IMR-90 (cell line): Measurements from ENCODE around the gene HOXC10. TPM values are rescaled to one million over a fixed set of nuclear protein-coding genes. Genes with fewer than 3 reads are reported as not detected.

Experiments used
- ATAC-seq: fragments of 200-7000 bp; cut with Tn5 transposase; 2 replicates; pipeline ENCODE4 v1.9.1; 2020; ENCODE audit warnings: low read depth, mild to moderate bottlenecking, moderate library complexity
- BruUV-seq: library from RNA; stranded (reverse); fragments of 400-500 nt; replicated peaks from 2 replicates; lab custom pipeline; 2021; lab: Mats Ljungman, UMichigan
- CTCF ChIA-PET: fragments of 300-600 bp; formaldehyde crosslinking; extraction: SDS; loops from one replicate; lab custom pipeline; 2021; ENCODE audit warnings: antibody characterized with exemption; lab: Yijun Ruan, JAX
- POLR2A ChIA-PET: fragments of 300-600 bp; sonication (Branson Sonifier 250); formaldehyde crosslinking; loops from one replicate; lab custom pipeline; 2022; ENCODE audit warnings: antibody characterized with exemption; ENCODE audit not compliant: unreplicated experiment; lab: Charles Lee
- DNase-seq: peaks from one replicate; pipeline ENCODE4 v3.0.0; 2013
- H2AFZ ChIP-seq: replicated peaks from 2 replicates; pipeline ENCODE3; 2013; ENCODE audit warnings: low read length, mild to moderate bottlenecking; ENCODE audit not compliant: poor library complexity
- H2AK5ac ChIP-seq: 2 replicates; pipeline ENCODE4 v1.6.1; 2013; ENCODE audit warnings: low read depth, low read length, inconsistent platforms
- H2AK9ac ChIP-seq: replicated peaks from 2 replicates; pipeline ENCODE3; 2013; ENCODE audit warnings: mild to moderate bottlenecking, low read depth, low read length, moderate library complexity; ENCODE audit not compliant: poor library complexity
- H2BK120ac ChIP-seq: 2 replicates; pipeline ENCODE4 v1.6.1; 2013; ENCODE audit warnings: low read depth, low read length, inconsistent platforms
- H2BK15ac ChIP-seq: 3 replicates; pipeline ENCODE4 v1.6.1; 2013; ENCODE audit warnings: low read depth, low read length, inconsistent platforms
- H2BK20ac ChIP-seq: 2 replicates; pipeline ENCODE4 v1.6.1; 2013; ENCODE audit warnings: low read depth, mild to moderate bottlenecking, inconsistent platforms, low read length, moderate library complexity
- H2BK5ac ChIP-seq: 2 replicates; pipeline ENCODE4 v1.6.1; 2013; ENCODE audit warnings: mild to moderate bottlenecking, low read depth, low read length, inconsistent platforms; ENCODE audit not compliant: poor library complexity, severe bottlenecking
- H3K14ac ChIP-seq: replicated peaks from 2 replicates; pipeline ENCODE4 v1.6.1; 2013; ENCODE audit warnings: low read depth, low read length, inconsistent platforms
- H3K18ac ChIP-seq: 2 replicates; pipeline ENCODE4 v1.6.1; 2013; ENCODE audit warnings: low read depth, low read length, control low read depth
- H3K23ac ChIP-seq: 2 replicates; pipeline ENCODE4 v1.6.1; 2013; ENCODE audit warnings: low read depth, low read length, inconsistent platforms
- H3K27ac ChIP-seq: 2 replicates; pipeline ENCODE4 v1.5.1; 2013; ENCODE audit warnings: mild to moderate bottlenecking, control low read depth, low read length; ENCODE audit not compliant: insufficient read depth
- H3K27me3 ChIP-seq: 2 replicates; pipeline ENCODE4 v1.6.1; 2013; ENCODE audit warnings: low read length; ENCODE audit not compliant: control insufficient read depth, insufficient read depth
- H3K36me3 ChIP-seq: 2 replicates; pipeline ENCODE4 v1.6.1; 2013; ENCODE audit warnings: low read length, mixed read lengths; ENCODE audit not compliant: control insufficient read depth, insufficient read depth
- H3K4ac ChIP-seq: 2 replicates; pipeline ENCODE4 v1.6.1; 2013; ENCODE audit warnings: low read depth, low read length, inconsistent platforms
- H3K4me1 ChIP-seq: 2 replicates; pipeline ENCODE4 v1.6.1; 2013; ENCODE audit warnings: low read length, mixed read lengths; ENCODE audit not compliant: control insufficient read depth, insufficient read depth
- H3K4me2 ChIP-seq: 2 replicates; pipeline ENCODE4 v1.6.1; 2013; ENCODE audit warnings: low read depth, mild to moderate bottlenecking, control low read depth, low read length, moderate library complexity
- H3K4me3 ChIP-seq: 2 replicates; pipeline ENCODE4 v1.5.1; 2013; ENCODE audit warnings: low read depth, mild to moderate bottlenecking, control low read depth, low read length, moderate library complexity; ENCODE audit not compliant: insufficient read depth
- H3K56ac ChIP-seq: 2 replicates; pipeline ENCODE4 v1.6.1; 2013; ENCODE audit warnings: low read length, inconsistent platforms; ENCODE audit not compliant: insufficient read depth; ENCODE audit errors: extremely low read depth
- H3K79me1 ChIP-seq, 2 experiments: 2 replicates each; pipeline ENCODE4 v1.6.1; 2013; ENCODE audit warnings: low read length in 2 of 2, inconsistent platforms in 1 of 2, low read depth in 1 of 2
- H3K9ac ChIP-seq: 2 replicates; pipeline ENCODE4 v1.6.1; 2013; ENCODE audit warnings: low read depth, low read length, control low read depth
- H3K9me1 ChIP-seq: 2 replicates; pipeline ENCODE4 v1.6.1; 2013; ENCODE audit warnings: low read length, inconsistent platforms; ENCODE audit not compliant: insufficient read depth
- H3K9me3 ChIP-seq: 2 replicates; pipeline ENCODE4 v1.6.1; 2013; ENCODE audit warnings: low read length; ENCODE audit not compliant: control insufficient read depth, insufficient read depth
- H4K20me1 ChIP-seq: 2 replicates; pipeline ENCODE4 v1.6.1; 2013; ENCODE audit warnings: low read length, inconsistent platforms; ENCODE audit not compliant: insufficient read depth
- H4K5ac ChIP-seq: 2 replicates; pipeline ENCODE4 v1.6.1; 2013; ENCODE audit warnings: mild to moderate bottlenecking, low read depth, low read length, control low read depth
- H4K8ac ChIP-seq, 2 experiments: 2 replicates each; pipeline ENCODE4 v1.6.1; 2013; ENCODE audit warnings: low read depth in 2 of 2, low read length in 2 of 2, control low read depth in 1 of 2, inconsistent platforms in 1 of 2
- H4K91ac ChIP-seq: 2 replicates; pipeline ENCODE4 v1.6.1; 2013; ENCODE audit warnings: low read depth, low read length, inconsistent platforms; ENCODE audit not compliant: insufficient read depth
- BHLHE40 ChIP-seq: fragments of 150-350 bp; IDR thresholded peaks from 2 replicates; pipeline ENCODE4 v1.6.1; 2016; ENCODE audit warnings: mild to moderate bottlenecking, low read depth, low read length
- CEBPB ChIP-seq: IDR thresholded peaks from 2 replicates; pipeline ENCODE4 v1.6.1; 2012; ENCODE audit warnings: low read depth, low read length, improper control_type of control experiment
- CHD1 ChIP-seq: IDR thresholded peaks from 2 replicates; pipeline ENCODE4 v1.6.1; 2012; ENCODE audit warnings: low read depth, low read length, improper control_type of control experiment
- CTCF ChIP-seq: conservative IDR thresholded peaks from 2 replicates; pipeline ENCODE4 v1.5.1; 2012; ENCODE audit warnings: mild to moderate bottlenecking, low read depth, low read length, improper control_type of control experiment
- ELK1 ChIP-seq: fragments of 150-350 bp; IDR thresholded peaks from 2 replicates; pipeline ENCODE4 v1.6.1; 2016; ENCODE audit warnings: low read depth, mild to moderate bottlenecking, low read length, moderate library complexity, borderline replicate concordance
- FOS ChIP-seq: fragments of 150-350 bp; IDR thresholded peaks from 2 replicates; pipeline ENCODE4 v1.6.1; 2016; ENCODE audit warnings: low read depth, low read length
- MAFK ChIP-seq: IDR thresholded peaks from 2 replicates; pipeline ENCODE4 v1.6.1; 2012; ENCODE audit warnings: low read depth, low read length, improper control_type of control experiment
- MAZ ChIP-seq: IDR thresholded peaks from 2 replicates; pipeline ENCODE4 v1.6.1; 2012; ENCODE audit warnings: low read depth, mild to moderate bottlenecking, low read length, improper control_type of control experiment, moderate library complexity, borderline replicate concordance
- MXI1 ChIP-seq: IDR thresholded peaks from 2 replicates; pipeline ENCODE4 v1.6.1; 2012; ENCODE audit warnings: low read depth, mild to moderate bottlenecking, low read length, moderate library complexity, borderline replicate concordance
- NFE2L2 ChIP-seq: fragments of 150-350 bp; IDR thresholded peaks from 2 replicates; pipeline ENCODE4 v1.6.1; 2016; ENCODE audit warnings: low read depth, mild to moderate bottlenecking, low read length
- POLR2A ChIP-seq: IDR thresholded peaks from 2 replicates; pipeline ENCODE4 v1.6.1; 2012; ENCODE audit warnings: mild to moderate bottlenecking, low read depth, low read length
- RAD21 ChIP-seq: IDR thresholded peaks from 2 replicates; pipeline ENCODE4 v1.6.1; 2012; ENCODE audit warnings: low read length, improper control_type of control experiment
- RCOR1 ChIP-seq: IDR thresholded peaks from 2 replicates; pipeline ENCODE4 v1.6.1; 2012; ENCODE audit warnings: mild to moderate bottlenecking, low read length, improper control_type of control experiment; ENCODE audit not compliant: insufficient replicate concordance
- RFX5 ChIP-seq: IDR thresholded peaks from 2 replicates; pipeline ENCODE4 v1.8.0; 2012; ENCODE audit warnings: low read depth, mild to moderate bottlenecking, low read length, moderate library complexity
- SMC3 ChIP-seq: fragments of 150-350 bp; IDR thresholded peaks from 2 replicates; pipeline ENCODE4 v1.6.1; 2016; ENCODE audit warnings: low read depth, mild to moderate bottlenecking, antibody characterized with exemption, low read length, moderate library complexity
- USF2 ChIP-seq: fragments of 150-350 bp; IDR thresholded peaks from 2 replicates; pipeline ENCODE4 v1.6.1; 2017; ENCODE audit warnings: mild to moderate bottlenecking, antibody characterized with exemption, low read length, low read depth
- WGBS, 2 experiments: methylation state at CpG; one replicate each; pipeline versions ENCODE4 v1.1.5 to v1.1.7; 2013; ENCODE audit warnings: missing lambda C conversion rate in 2 of 2; ENCODE audit not compliant: insufficient read length in 1 of 2; ENCODE audit errors: extremely low coverage in 2 of 2; 5-methylcytosine and 5-hydroxymethylcytosine counted together
- dilution Hi-C: fragments of 300-500 bp; cut with HindIII; formaldehyde crosslinking; loops from one replicate; pipeline ENCODE4 v1.14.3; 2018; ENCODE audit warnings: low sequenced_read_pairs; ENCODE audit not compliant: unreplicated experiment
- in situ Hi-C: fragments of 300-500 bp; cut with MboI; formaldehyde crosslinking; loops from 3 replicates; pipeline ENCODE4 v1.14.3; 2019; ENCODE audit warnings: low sequenced_read_pairs, inconsistent platforms, mixed read lengths
- intact Hi-C: fragments of 100-400 bp; cut with micrococcal nuclease; formaldehyde crosslinking; loops from 2 replicates; pipeline ENCODE4 v1.10.0; 2022
- polyA plus RNA-seq, 3 experiments: library from polyadenylated mRNA; depleted of rRNA; stranded (reverse); fragments of >200 nt; gene quantifications; 2 replicates each; pipeline ENCODE4 v1.2.3, GENCODE V29; 2012; ENCODE audit warnings: low replicate concordance in 1 of 3
- total RNA-seq: library from RNA; depleted of rRNA; stranded (reverse); fragments of >200 nt; gene quantifications from 2 replicates; pipeline ENCODE4 v1.2.3, GENCODE V29; 2012

The HOXC10 gene
- total and polyA plus RNA-seq, 2 of the 4 experiments (the other 2 are of a cell fraction): 0.15 TPM; not detected in 1

- Histone ChIP-seq H2BK5ac (no peak overlapping the region), H3K27ac (no peak overlapping the region), H3K27me3 (peaks cover 95% of the 10 kb centered on the region), H3K18ac (no peak overlapping the region), H4K5ac (no peak overlapping the region), H3K9me1 (no peaks in the 10 kb centered on the region), H3K23ac (no peak overlapping the region), H3K4ac (no peak overlapping the region), H2AK5ac (no peak overlapping the region), H2AK9ac (no peak overlapping the region), H2BK20ac (no peak overlapping the region), H3K36me3 (no peaks in the 10 kb centered on the region), H3K56ac (no peak overlapping the region), H3K4me3 (no peak overlapping the region), H2BK15ac (no peak overlapping the region), H4K91ac (no peak overlapping the region), H3K9me3 (peaks cover 7% of the 10 kb centered on the region), H4K20me1 (no peaks in the 10 kb centered on the region), H2AFZ (no peak overlapping the region), H4K8ac (no peak overlapping the region), H3K14ac (no peak overlapping the region), H2BK120ac (no peak overlapping the region), H3K9ac (no peak overlapping the region), H3K4me1 (no peaks in the 10 kb centered on the region), H3K79me1 (no peaks in the 10 kb centered on the region), H3K4me2 (no peak overlapping the region)
- ChIA-PET CTCF (no interaction called here), POLR2A (no interaction called here)
- no CpG with 5 or more reads among the region's 2 CpGs for WGBS, 2 experiments
- no peak for ATAC-seq
- in situ Hi-C loops (no loop called here), dilution Hi-C loops (no loop called here), intact Hi-C loops (no loop called here)
- DNase-seq: no peak
- TF ChIP-seq RAD21 (no peak), MAZ (no peak), CHD1 (no peak), SMC3 (no peak), USF2 (no peak), POLR2A (no peak), NFE2L2 (no peak), MAFK (no peak), RFX5 (no peak), ELK1 (no peak), FOS (no peak), CEBPB (no peak), BHLHE40 (no peak), MXI1 (no peak), RCOR1 (no peak), CTCF (no peak)
- no TSS peak for BruUV-seq
Observed at GRCh38 chr12:53964315-53964713, 20.6 kb upstream of the HOXC10 start.
